ENCODE results near the gene ZNF454.

- no peak for TF ChIP-seq CTCF (IDR thresholded peaks at IDR 0.05; ENCODE audit: poor library complexity, severe bottlenecking)
- TF ChIP-seq EZH2 (IDR thresholded peaks at IDR 0.05; ENCODE audit: borderline replicate concordance, insufficient read depth, low read length, poor library complexity, severe bottlenecking): no peak
- TF ChIP-seq REST (IDR thresholded peaks at IDR 0.05; ENCODE audit: borderline replicate concordance): no peak
- no peak for TF ChIP-seq EP300 (conservative IDR thresholded peaks at IDR 0.05; ENCODE audit: poor library complexity, severe bottlenecking)
- no peak for TF ChIP-seq POLR2AphosphoS5 (IDR thresholded peaks at IDR 0.05)
- no peak for TF ChIP-seq TAF1 (IDR thresholded peaks at IDR 0.05; ENCODE audit: low read depth)
- TF ChIP-seq MXI1 (conservative IDR thresholded peaks at IDR 0.05; ENCODE audit: poor library complexity, severe bottlenecking): no peak
These were observed 65.6 kb downstream of the ZNF454 start for GRCh38 chr5:179006564-179006963.
